ENCODE data around the gene PIAS4. TPM values are rescaled to one million over a fixed set of nuclear protein-coding genes. Genes with fewer than 3 reads are reported as not detected.

PIAS4 gene
- total and polyA plus RNA-seq, 7 donors: 7.2 to 29.9 (median 18.6) TPM

DNA sequence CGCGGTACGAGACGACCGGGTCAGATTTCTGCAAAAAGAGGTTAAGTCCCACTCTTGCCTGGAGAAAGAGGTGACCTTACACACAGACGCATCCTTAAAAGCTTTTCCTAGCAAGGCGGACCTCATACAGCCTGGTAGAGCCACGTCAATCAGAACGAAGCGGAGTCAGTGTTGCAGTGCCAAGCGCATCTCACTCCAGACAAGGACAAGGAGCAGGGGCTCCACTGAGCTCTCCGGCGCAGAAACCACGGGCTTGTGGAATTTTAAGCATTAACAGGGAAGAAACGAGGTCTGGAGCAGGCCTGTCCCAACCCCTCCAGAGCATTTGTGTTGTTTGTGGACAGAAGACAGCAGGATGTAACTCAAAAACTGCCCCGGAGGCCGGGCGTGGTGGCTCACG is 29.4 kb upstream of the PIAS4 start:
- Histone ChIP-seq H3K9me3 (no peaks in the 10 kb centered on the region), H3K4me3 (no peak overlapping the region), H3K4me1 (peaks cover 0 to 32% (median 11%) of the 10 kb centered on the region in 4 donors), H3K27me3 (no peaks in the 10 kb centered on the region), H3K27ac (no peak overlapping the region), H3K36me3 (peaks cover 72 to 83% (median 77%) of the 10 kb centered on the region in 4 donors)
- intact Hi-C loops (cut with DNase I): no loop called here
- 93 to 95% methylated on average over 19 of the region's 19 CpGs for WGBS, 2 donors
- no peak for TF ChIP-seq POLR2AphosphoS5 (IDR thresholded peaks at IDR 0.05)
- TF ChIP-seq EP300 (IDR thresholded peaks at IDR 0.05): no peak
- TF ChIP-seq, protein P1, sequence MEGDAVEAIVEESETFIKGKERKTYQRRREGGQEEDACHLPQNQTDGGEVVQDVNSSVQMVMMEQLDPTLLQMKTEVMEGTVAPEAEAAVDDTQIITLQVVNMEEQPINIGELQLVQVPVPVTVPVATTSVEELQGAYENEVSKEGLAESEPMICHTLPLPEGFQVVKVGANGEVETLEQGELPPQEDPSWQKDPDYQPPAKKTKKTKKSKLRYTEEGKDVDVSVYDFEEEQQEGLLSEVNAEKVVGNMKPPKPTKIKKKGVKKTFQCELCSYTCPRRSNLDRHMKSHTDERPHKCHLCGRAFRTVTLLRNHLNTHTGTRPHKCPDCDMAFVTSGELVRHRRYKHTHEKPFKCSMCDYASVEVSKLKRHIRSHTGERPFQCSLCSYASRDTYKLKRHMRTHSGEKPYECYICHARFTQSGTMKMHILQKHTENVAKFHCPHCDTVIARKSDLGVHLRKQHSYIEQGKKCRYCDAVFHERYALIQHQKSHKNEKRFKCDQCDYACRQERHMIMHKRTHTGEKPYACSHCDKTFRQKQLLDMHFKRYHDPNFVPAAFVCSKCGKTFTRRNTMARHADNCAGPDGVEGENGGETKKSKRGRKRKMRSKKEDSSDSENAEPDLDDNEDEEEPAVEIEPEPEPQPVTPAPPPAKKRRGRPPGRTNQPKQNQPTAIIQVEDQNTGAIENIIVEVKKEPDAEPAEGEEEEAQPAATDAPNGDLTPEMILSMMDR (IDR thresholded peaks at IDR 0.05): no peak
- no peak for TF ChIP-seq POLR2A (IDR thresholded peaks at IDR 0.05)
- no peak for DNase-seq

DNA sequence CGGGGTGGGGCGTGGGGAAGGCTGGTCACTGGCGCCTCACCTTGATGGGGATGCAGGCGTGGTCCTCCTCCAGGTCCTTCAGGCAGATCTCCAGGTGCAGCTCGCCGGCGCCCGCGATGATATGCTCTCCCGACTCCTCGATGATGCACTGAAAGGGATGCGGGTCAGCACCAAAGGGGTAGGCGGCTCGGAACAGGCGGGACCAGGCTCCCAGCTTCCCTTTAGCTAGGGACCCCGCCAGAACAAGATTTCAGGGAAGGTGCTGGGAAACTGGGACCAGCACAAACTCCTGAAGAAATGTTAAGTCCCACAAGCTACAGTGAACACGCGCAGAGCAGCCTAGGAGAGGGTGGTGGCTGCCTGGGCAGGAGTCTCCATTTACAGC is 28.3 kb upstream of the PIAS4 start:
- no peaks in the 10 kb centered on the region for H3K27me3 ChIP-seq
- no peak overlapping the region for H3K4me3 ChIP-seq
- H3K36me3 ChIP-seq: peaks cover 82 to 94% (median 88%) of the 10 kb centered on the region in 4 donors
- TF ChIP-seq, protein P1 (IDR thresholded peaks at IDR 0.05): no peak
- TF ChIP-seq EP300 (IDR thresholded peaks at IDR 0.05) (no peak), POLR2A (IDR thresholded peaks at IDR 0.05) (no peak), POLR2AphosphoS5 (IDR thresholded peaks at IDR 0.05) (no peak)
- 93 to 95% methylated on average over 18 of the region's 18 CpGs for WGBS, 2 donors
- H3K27ac ChIP-seq: no peak overlapping the region
- intact Hi-C loops (cut with DNase I): no loop called here
- DNase-seq: no peak
- H3K9me3 ChIP-seq: no peaks in the 10 kb centered on the region
- H3K4me1 ChIP-seq: peaks cover 0 to 43% (median 22%) of the 10 kb centered on the region in 4 donors

DNA sequence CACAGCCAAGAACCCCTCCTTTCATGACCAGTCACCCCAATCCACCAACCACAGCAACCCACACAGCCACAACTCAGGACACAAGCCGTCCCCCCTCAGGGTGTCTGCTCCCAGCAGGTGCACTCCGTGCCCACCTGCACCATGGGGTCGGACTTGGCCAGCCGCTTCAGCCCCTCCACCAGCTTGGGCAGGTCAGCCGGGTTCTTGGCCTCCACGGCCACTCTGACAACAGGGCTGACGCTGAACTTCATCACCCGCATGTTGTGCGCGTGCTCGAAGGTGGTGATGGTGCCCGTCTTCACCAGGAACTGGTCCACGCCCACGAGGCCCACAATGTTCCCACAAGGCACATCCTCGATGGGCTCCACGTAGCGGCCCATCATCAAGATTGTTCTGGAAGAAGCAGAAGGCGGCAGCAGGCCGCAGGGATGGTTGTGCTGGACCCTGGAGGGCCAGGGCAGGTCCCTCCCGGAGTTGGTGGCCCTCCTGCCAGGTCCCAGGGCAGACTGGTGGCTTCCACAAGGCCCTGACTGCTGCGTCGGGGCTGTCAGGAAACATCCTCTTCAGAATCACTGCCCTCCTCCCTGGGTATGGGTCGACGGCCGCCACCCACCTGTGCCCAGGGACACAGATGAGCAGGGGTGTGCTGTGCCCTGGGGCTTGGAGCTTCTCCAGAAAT is 27.7 kb upstream of the PIAS4 start:
- H3K27me3 ChIP-seq: no peaks in the 10 kb centered on the region
- intact Hi-C loops (cut with DNase I): loop anchor here (10.0 kb wide), 1 partner anchor 535 kb away; the partner anchor contains the start of gene PLIN4
- no peaks in the 10 kb centered on the region for H3K9me3 ChIP-seq
- peaks cover 0 to 44% (median 26%) of the 10 kb centered on the region in 4 donors for H3K4me1 ChIP-seq
- WGBS, 2 donors: 93% methylated on average over 25 of the region's 25 CpGs
- H3K27ac ChIP-seq: no peak overlapping the region
- no peak overlapping the region for H3K4me3 ChIP-seq
- peaks cover 82 to 95% (median 88%) of the 10 kb centered on the region in 4 donors for H3K36me3 ChIP-seq
- DNase-seq: peak; percentile 64
- TF ChIP-seq POLR2AphosphoS5 (IDR thresholded peaks at IDR 0.05) (peak in 2 of 4 donors; percentile 7 to 11), EP300 (IDR thresholded peaks at IDR 0.05) (no peak), POLR2A (IDR thresholded peaks at IDR 0.05) (peak in 1 of 2 donors; percentile 9)
- TF ChIP-seq, protein P1 (IDR thresholded peaks at IDR 0.05): no peak

DNA sequence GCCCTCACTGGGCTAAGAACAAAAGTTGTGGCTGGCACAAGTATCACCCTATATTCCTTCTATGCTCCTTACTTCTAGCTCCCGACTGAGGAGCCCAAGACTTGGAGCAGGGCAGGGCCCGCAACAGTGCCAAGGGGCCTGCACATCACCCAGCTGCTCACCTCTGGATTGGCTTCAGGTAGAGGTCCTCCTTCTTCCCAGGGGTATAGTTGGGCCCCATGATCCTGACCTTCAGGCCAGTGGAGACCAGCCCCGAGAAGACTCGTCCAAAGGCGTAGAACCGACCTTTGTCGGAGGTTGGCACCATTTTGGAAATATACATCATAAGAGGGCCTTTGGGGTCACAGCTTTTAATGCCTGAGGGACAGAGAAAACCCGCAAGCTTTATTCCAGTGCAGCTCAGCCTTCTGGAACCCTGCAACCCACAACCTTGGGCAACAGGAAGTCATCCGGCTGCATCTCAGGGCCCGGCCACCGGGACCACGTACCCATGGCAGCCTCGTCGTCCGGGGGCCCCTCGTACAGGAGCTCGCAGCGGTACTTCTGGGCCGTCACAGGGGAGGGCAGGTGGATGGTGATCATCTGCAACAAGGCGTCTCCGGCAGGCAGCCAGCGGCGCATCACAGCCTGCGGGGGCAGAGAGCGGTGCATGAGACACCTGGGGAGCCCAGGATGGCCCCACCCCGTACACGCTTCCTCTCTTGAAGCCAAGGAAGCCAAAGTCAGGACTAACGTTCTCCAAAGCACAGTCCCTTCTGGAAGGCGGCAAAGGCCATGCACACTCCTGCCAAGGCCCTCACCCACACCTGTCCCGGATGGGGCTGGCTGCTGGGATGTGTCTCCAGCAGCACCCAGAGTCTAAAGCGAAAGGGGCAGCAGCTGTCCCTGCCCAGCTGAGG is 26.9 kb upstream of the PIAS4 start:
- 91 to 92% methylated on average over 31 of the region's 31 CpGs for WGBS, 2 donors
- intact Hi-C loops (cut with DNase I): loop anchor here (10.0 kb wide), 1 partner anchor 534 kb away; the partner anchor contains the start of gene PLIN4
- H3K9me3 ChIP-seq: no peaks in the 10 kb centered on the region
- H3K4me3 ChIP-seq: no peak overlapping the region
- H3K27me3 ChIP-seq: no peaks in the 10 kb centered on the region
- DNase-seq: peak; percentile 64
- H3K36me3 ChIP-seq: peaks cover 82 to 88% (median 85%) of the 10 kb centered on the region in 4 donors
- TF ChIP-seq, protein P1 (IDR thresholded peaks at IDR 0.05): no peak
- TF ChIP-seq POLR2A (IDR thresholded peaks at IDR 0.05): no peak
- no peak for TF ChIP-seq POLR2AphosphoS5 (IDR thresholded peaks at IDR 0.05)
- no peak for TF ChIP-seq EP300 (IDR thresholded peaks at IDR 0.05)
- H3K27ac ChIP-seq: peak overlapping the region in 1 of 4 donors; percentile 6
- peaks cover 0 to 46% (median 28%) of the 10 kb centered on the region in 4 donors for H3K4me1 ChIP-seq
